CD4-positive, alpha-beta T cell (primary cell): ENCODE results near the gene SNX8. TPM values are rescaled to one million over a fixed set of nuclear protein-coding genes. Genes with fewer than 3 reads are reported as not detected.

Experiments
- ATAC-seq: fragments of 200-7000 bp; cut with Tn5 transposase; one replicate; pipeline ENCODE4 v1.10.0; 2022; ENCODE audit warnings: mild to moderate bottlenecking; ENCODE audit not compliant: poor library complexity
- CTCF ChIA-PET: fragments of 350-600 bp; sonication (Branson Sonifier 250); formaldehyde crosslinking; loops from one replicate; lab custom pipeline; 2021; ENCODE audit warnings: antibody characterized with exemption, inconsistent platforms; lab: Charles Lee
- POLR2A ChIA-PET: fragments of 350-600 bp; sonication (Branson Sonifier 250); formaldehyde crosslinking; loops from one replicate; lab custom pipeline; 2021; ENCODE audit warnings: antibody characterized with exemption, inconsistent platforms; lab: Charles Lee
- DNase-seq, 14 experiments: peaks; one replicate each; pipeline ENCODE4 v3.0.0-alpha.2; 2013 to 2020; ENCODE audit warnings: mixed read lengths in 2 of 14
- H3K27ac ChIP-seq, 2 donors: one replicate each; pipeline versions ENCODE4 v1.5.1 to v1.7.0; 2013; ENCODE audit warnings: low read length in 2 of 2, low read depth in 1 of 2, mild to moderate bottlenecking in 1 of 2
- H3K27me3 ChIP-seq, 2 experiments: 1 replicate in 1 of 2; 2 replicates in 1 of 2; pipeline versions ENCODE4 v1.6.1 to v1.7.0; 2013; ENCODE audit warnings: low read length in 2 of 2, control low read depth in 1 of 2, mild to moderate bottlenecking in 1 of 2, moderate library complexity in 1 of 2; ENCODE audit not compliant: insufficient read depth in 2 of 2, control insufficient read depth in 1 of 2
- H3K36me3 ChIP-seq: one replicate; pipeline ENCODE4 v1.6.1; 2013; ENCODE audit warnings: low read length, control low read depth; ENCODE audit not compliant: insufficient read depth
- H3K4me1 ChIP-seq: one replicate; pipeline ENCODE4 v1.6.1; 2013; ENCODE audit warnings: low read length, control low read depth; ENCODE audit not compliant: insufficient read depth
- H3K4me3 ChIP-seq: one replicate; pipeline ENCODE4 v1.5.1; 2013; ENCODE audit warnings: mild to moderate bottlenecking, low read length, moderate library complexity
- H3K9me3 ChIP-seq, 2 experiments: 1 replicate in 1 of 2; 2 replicates in 1 of 2; pipeline versions ENCODE4 v1.6.1 to v1.7.0; 2013; ENCODE audit warnings: low read length in 2 of 2, mild to moderate bottlenecking in 2 of 2, control low read depth in 1 of 2, moderate library complexity in 1 of 2; ENCODE audit not compliant: control insufficient read depth in 1 of 2, insufficient read depth in 1 of 2
- H3K27ac Mint-ChIP-seq: one replicate; pipeline ENCODE4 v1.8.0; 2020; ENCODE audit warnings: mixed read lengths
- H3K27me3 Mint-ChIP-seq: one replicate; pipeline ENCODE4 v1.8.0; 2021; ENCODE audit warnings: mixed read lengths
- H3K36me3 Mint-ChIP-seq: one replicate; pipeline ENCODE4 v1.8.0; 2021; ENCODE audit warnings: low read depth, mixed read lengths
- H3K4me1 Mint-ChIP-seq: one replicate; pipeline ENCODE4 v1.8.0; 2021; ENCODE audit warnings: low read depth, mixed read lengths
- H3K4me3 Mint-ChIP-seq: one replicate; pipeline ENCODE4 v1.8.0; 2020; ENCODE audit warnings: mild to moderate bottlenecking, mixed read lengths
- H3K9me3 Mint-ChIP-seq: one replicate; pipeline ENCODE4 v1.8.0; 2020; ENCODE audit warnings: mixed read lengths
- intact Hi-C, 2 experiments: fragments of 100-400 bp; cut with DNase I in 1 of 2; cut with micrococcal nuclease in 1 of 2; formaldehyde crosslinking; loops; one replicate each; pipeline versions ENCODE4 v1.15.1 to v1.9.0; 2023 to 2025; cut with DNase I, micrococcal nuclease
- total RNA-seq, 174 experiments: library from RNA in 2 of 174; stranded (reverse) in 2 of 174; gene quantifications; one replicate each; pipeline ENCODE4 v1.2.3 and lab custom pipeline; 2021 to 2026
- TF ChIP-seq, protein P1 (sequence below): fragments of 200-600 bp; IDR thresholded peaks from one replicate; pipeline ENCODE4 v1.8.0; 2022; ENCODE audit warnings: antibody characterized with exemption, mild to moderate bottlenecking

SNX8 gene
- total RNA-seq, 2 experiments from 2014 or later, result 4.2 to 4.5 TPM

DNA sequence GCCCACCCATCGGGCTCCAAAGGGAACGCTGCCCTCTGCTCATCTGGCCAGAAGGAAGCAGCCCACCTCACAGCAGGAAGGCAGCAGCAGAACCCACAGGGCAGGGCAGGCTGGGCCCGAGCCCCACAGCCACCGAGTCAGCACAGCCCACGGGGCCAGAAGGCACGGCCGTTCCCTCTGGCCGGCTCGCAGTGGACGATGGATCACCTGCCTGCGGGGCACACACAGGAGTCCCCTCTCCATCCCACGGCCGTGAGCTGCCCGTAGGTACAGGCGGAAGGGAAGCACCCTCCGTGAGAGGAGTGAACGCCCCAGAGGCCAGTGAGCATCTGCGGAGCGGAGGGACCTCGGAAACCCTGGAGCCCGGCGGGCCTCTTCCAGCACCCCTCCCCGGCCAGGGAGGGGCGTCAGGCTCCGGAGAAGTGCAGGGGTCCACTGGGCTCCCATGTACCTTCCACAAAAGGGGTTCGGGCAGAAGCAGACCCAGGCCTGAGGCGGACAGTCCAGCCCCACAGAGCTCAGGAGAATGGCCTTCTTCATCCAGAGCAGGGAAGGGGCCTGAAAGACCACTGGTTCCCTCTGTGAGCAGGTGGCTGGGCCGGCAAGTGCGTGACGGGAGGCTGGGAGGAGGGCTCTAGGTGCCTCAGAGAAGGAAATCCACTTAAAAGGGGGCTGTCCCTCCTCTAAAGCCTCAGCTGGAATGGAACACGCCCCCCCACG, 60.6 kb downstream of the SNX8 start:
- Histone ChIP-seq H3K9me3 (peaks cover 0 to 4% of the 10 kb centered on the region in 2 experiments), H3K27me3 (no peaks in the 10 kb centered on the region), H3K27ac (no peak overlapping the region), H3K36me3 (no peaks in the 10 kb centered on the region), H3K4me1 (peaks cover 19% of the 10 kb centered on the region), H3K4me3 (no peak overlapping the region)
- no peak for DNase-seq
- Mint-ChIP-seq H3K4me3 (no peak overlapping the region), H3K27me3 (no peaks in the 10 kb centered on the region), H3K27ac (no peak overlapping the region), H3K4me1 (peaks cover 12% of the 10 kb centered on the region), H3K36me3 (peaks cover 4% of the 10 kb centered on the region), H3K9me3 (no peaks in the 10 kb centered on the region)
- POLR2A ChIA-PET, result no interaction called here
- CTCF ChIA-PET, result no interaction called here
- ATAC-seq, result no peak
- TF ChIP-seq, protein P1, sequence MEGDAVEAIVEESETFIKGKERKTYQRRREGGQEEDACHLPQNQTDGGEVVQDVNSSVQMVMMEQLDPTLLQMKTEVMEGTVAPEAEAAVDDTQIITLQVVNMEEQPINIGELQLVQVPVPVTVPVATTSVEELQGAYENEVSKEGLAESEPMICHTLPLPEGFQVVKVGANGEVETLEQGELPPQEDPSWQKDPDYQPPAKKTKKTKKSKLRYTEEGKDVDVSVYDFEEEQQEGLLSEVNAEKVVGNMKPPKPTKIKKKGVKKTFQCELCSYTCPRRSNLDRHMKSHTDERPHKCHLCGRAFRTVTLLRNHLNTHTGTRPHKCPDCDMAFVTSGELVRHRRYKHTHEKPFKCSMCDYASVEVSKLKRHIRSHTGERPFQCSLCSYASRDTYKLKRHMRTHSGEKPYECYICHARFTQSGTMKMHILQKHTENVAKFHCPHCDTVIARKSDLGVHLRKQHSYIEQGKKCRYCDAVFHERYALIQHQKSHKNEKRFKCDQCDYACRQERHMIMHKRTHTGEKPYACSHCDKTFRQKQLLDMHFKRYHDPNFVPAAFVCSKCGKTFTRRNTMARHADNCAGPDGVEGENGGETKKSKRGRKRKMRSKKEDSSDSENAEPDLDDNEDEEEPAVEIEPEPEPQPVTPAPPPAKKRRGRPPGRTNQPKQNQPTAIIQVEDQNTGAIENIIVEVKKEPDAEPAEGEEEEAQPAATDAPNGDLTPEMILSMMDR, result no peak
- intact Hi-C loops, result no loop called here

DNA sequence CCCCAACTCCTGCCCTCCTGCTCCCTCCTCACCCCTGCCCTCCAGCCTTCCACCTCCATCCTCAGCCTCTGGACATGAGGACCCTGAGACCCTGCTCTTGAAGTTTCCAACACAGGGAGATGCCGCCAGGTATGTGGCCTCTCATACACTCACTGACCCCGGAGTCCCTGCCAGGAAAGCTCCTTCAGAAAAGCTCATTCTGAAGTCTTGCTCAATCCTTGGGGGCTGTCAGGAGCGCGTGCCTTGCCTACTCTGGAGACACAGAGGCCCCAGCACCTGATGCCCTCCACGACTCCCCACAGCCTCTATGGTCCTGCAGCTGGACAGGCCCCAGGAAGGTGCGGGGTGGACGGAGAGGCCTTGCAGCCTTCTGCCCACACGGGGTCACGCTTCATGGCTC, 61.2 kb downstream of the SNX8 start:
- Mint-ChIP-seq H3K27ac (no peak overlapping the region), H3K4me3 (no peak overlapping the region), H3K27me3 (no peaks in the 10 kb centered on the region), H3K9me3 (no peaks in the 10 kb centered on the region), H3K4me1 (peaks cover 12% of the 10 kb centered on the region), H3K36me3 (peaks cover 4% of the 10 kb centered on the region)
- no peaks in the 10 kb centered on the region for H3K36me3 ChIP-seq
- DNase-seq (no peak), ATAC-seq (no peak)
- intact Hi-C loops, result no loop called here
- H3K4me3 ChIP-seq, result no peak overlapping the region
- H3K27ac ChIP-seq, result no peak overlapping the region
- POLR2A ChIA-PET, result no interaction called here
- peaks cover 23% of the 10 kb centered on the region for H3K4me1 ChIP-seq
- peaks cover 0 to 4% of the 10 kb centered on the region in 2 experiments for H3K9me3 ChIP-seq
- CTCF ChIA-PET, result no interaction called here
- TF ChIP-seq, protein P1, result no peak
- no peaks in the 10 kb centered on the region for H3K27me3 ChIP-seq

DNA sequence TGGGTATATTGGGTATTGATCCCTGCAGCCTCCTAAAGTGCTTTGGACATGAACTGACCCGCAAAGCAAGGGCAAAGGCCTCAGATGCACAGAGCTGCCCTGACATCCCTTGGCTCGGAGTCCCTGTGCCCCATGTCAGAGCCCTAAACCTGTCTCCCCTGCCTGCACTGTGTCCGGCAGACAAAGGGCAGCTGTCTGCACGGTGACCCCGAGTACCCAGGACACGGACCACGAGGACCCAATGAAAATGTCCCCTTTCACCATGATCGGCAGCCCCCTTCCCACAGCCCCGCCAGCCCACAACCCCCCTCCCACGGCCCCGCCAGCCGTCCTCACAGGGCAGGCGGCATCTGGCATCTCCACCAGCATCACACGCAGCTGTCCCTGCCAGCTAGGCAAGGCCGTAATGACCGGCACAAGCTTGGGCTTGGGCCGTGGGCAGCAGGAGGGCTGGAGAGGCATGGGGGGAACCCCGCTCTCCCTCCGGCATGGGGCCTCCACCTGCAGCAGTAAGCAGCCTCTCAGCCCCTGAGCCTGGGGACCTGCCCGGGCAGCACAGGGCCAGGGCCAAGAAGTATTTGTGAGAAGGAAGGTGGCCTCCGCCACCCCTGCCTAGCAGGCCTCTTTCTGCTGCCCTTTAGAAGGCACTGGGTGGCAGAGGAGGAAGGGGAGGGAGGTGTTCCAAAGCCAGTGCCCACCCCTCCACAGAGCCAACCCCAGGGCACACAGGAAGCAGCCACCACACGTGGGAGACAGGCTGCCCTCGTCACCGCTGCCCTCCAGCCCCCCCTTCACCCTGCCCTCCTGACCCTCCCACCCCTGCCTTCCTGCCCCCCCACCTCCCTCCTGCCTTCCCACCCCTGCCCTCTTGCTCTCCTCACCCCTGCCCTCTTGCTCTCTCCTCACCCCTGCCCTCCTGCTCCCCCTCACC, 62.1 kb downstream of the SNX8 start:
- peaks cover 0 to 4% of the 10 kb centered on the region in 2 experiments for H3K9me3 ChIP-seq
- no peak overlapping the region for H3K4me3 ChIP-seq
- H3K27ac ChIP-seq, result no peak overlapping the region
- Mint-ChIP-seq H3K27me3 (no peaks in the 10 kb centered on the region), H3K4me1 (peaks cover 12% of the 10 kb centered on the region), H3K4me3 (no peak overlapping the region), H3K36me3 (peaks cover 4% of the 10 kb centered on the region), H3K9me3 (no peaks in the 10 kb centered on the region), H3K27ac (no peak overlapping the region)
- DNase-seq, result peak in 1 of 14 experiments; percentile 33
- no peaks in the 10 kb centered on the region for H3K27me3 ChIP-seq
- CTCF ChIA-PET, result no interaction called here
- H3K4me1 ChIP-seq, result peaks cover 23% of the 10 kb centered on the region
- intact Hi-C loops, result no loop called here
- POLR2A ChIA-PET, result no interaction called here
- H3K36me3 ChIP-seq, result no peaks in the 10 kb centered on the region
- TF ChIP-seq, protein P1, result no peak
- ATAC-seq, result peak; percentile 17
